Measurements from ENCODE around the gene RPS6KB1.

DNA sequence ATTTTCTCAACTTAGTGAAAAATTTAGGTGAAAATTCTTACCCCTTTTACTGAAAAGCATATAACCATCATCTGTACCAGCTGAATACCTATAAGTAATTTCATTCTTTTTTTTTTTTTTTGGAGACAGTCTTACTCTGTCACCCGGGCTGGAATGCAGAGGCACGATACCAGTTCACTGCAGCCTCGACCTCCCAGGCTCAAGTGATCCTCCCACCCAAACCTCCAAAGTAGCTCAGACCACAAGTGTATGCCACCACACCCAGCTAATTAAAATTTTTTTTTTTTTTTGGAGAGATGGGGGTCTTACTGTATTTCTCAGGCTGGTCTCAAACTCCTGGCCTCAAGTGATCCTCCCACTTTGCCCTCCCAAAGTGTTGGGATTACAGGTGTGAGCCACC, 34.0 kb upstream of the RPS6KB1 start:
- no peak for TF ChIP-seq POLR2A (IDR thresholded peaks at IDR 0.05)
- TF ChIP-seq, protein P1, sequence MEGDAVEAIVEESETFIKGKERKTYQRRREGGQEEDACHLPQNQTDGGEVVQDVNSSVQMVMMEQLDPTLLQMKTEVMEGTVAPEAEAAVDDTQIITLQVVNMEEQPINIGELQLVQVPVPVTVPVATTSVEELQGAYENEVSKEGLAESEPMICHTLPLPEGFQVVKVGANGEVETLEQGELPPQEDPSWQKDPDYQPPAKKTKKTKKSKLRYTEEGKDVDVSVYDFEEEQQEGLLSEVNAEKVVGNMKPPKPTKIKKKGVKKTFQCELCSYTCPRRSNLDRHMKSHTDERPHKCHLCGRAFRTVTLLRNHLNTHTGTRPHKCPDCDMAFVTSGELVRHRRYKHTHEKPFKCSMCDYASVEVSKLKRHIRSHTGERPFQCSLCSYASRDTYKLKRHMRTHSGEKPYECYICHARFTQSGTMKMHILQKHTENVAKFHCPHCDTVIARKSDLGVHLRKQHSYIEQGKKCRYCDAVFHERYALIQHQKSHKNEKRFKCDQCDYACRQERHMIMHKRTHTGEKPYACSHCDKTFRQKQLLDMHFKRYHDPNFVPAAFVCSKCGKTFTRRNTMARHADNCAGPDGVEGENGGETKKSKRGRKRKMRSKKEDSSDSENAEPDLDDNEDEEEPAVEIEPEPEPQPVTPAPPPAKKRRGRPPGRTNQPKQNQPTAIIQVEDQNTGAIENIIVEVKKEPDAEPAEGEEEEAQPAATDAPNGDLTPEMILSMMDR (IDR thresholded peaks at IDR 0.05), result no peak
